Endodermal cell (in vitro differentiated cells): ENCODE measurements around the gene SPHK1. TPM values are rescaled to one million over a fixed set of nuclear protein-coding genes. Genes with fewer than 3 reads are reported as not detected.

Experiments used
- DNase-seq: peaks from one replicate; pipeline ENCODE4 v3.0.0-alpha.2; 2017
- H3K27ac ChIP-seq: 2 replicates; pipeline ENCODE4 v1.5.1; 2013; ENCODE audit warnings: mild to moderate bottlenecking, low read depth, low read length, moderate library complexity
- H3K27me3 ChIP-seq: 2 replicates; pipeline ENCODE4 v1.6.1; 2013; ENCODE audit warnings: mild to moderate bottlenecking, low read length, moderate library complexity; ENCODE audit not compliant: insufficient read depth, control insufficient read depth, poor library complexity, severe bottlenecking
- H3K36me3 ChIP-seq: 2 replicates; pipeline ENCODE4 v1.7.0; 2013; ENCODE audit warnings: mild to moderate bottlenecking, low read length, moderate library complexity; ENCODE audit not compliant: control insufficient read depth, insufficient read depth
- H3K4me1 ChIP-seq: one replicate; pipeline ENCODE4 v1.7.0; 2013; ENCODE audit warnings: low read length; ENCODE audit not compliant: control insufficient read depth, insufficient read depth
- H3K4me3 ChIP-seq: 2 replicates; pipeline ENCODE4 v1.5.1; 2013; ENCODE audit warnings: mild to moderate bottlenecking, low read length, moderate library complexity
- H3K9ac ChIP-seq: 2 replicates; pipeline ENCODE4 v1.6.1; 2013; ENCODE audit warnings: mild to moderate bottlenecking, low read length, moderate library complexity; ENCODE audit not compliant: poor library complexity, severe bottlenecking; ENCODE audit errors: extremely low read depth
- H3K9me3 ChIP-seq: 2 replicates; pipeline ENCODE4 v1.6.1; 2013; ENCODE audit warnings: mild to moderate bottlenecking, low read length, moderate library complexity; ENCODE audit not compliant: control insufficient read depth
- H3K27ac Mint-ChIP-seq: 2 replicates; pipeline ENCODE4 v1.8.0; 2020; ENCODE audit warnings: mixed read lengths
- H3K27me3 Mint-ChIP-seq: 2 replicates; pipeline ENCODE4 v1.8.0; 2021; ENCODE audit warnings: mild to moderate bottlenecking, mixed read lengths; ENCODE audit not compliant: insufficient read depth
- H3K36me3 Mint-ChIP-seq: 2 replicates; pipeline ENCODE4 v1.8.0; 2020; ENCODE audit warnings: low read depth, mixed read lengths
- H3K4me1 Mint-ChIP-seq: 2 replicates; pipeline ENCODE4 v1.8.0; 2020; ENCODE audit warnings: mixed read lengths
- H3K4me3 Mint-ChIP-seq: 2 replicates; pipeline ENCODE4 v1.8.0; 2020; ENCODE audit warnings: mild to moderate bottlenecking, moderate library complexity, mixed read lengths
- H3K9me3 Mint-ChIP-seq: 2 replicates; pipeline ENCODE4 v1.8.0; 2020; ENCODE audit warnings: mild to moderate bottlenecking, mixed read lengths
- WGBS, 2 experiments: methylation state at CpG; one replicate each; pipeline versions ENCODE4 v1.1.5 to v1.1.7; 2013; ENCODE audit warnings: missing lambda C conversion rate in 2 of 2, mixed read lengths in 1 of 2; ENCODE audit not compliant: insufficient coverage in 1 of 2, insufficient read length in 1 of 2; 5-methylcytosine and 5-hydroxymethylcytosine counted together
- total RNA-seq, 2 donors: library from RNA; stranded (reverse); fragmentation: NEBNext Ultra II Directional in 1 of 2; extraction: Animal tissue kit (Norgen Biotek cat#: 25700) in 1 of 2; gene quantifications; 2 replicates in 1 of 2; 3 replicates in 1 of 2; pipeline ENCODE4 v1.2.1, GENCODE V29; 2021
- TF ChIP-seq, protein P1 (sequence below): fragments of 200-600 bp; sonication (generic); conservative IDR thresholded peaks from 2 replicates; pipeline ENCODE4 v1.5.0; 2021; ENCODE audit warnings: antibody characterized with exemption, mild to moderate bottlenecking

The SPHK1 gene
- total RNA-seq, 2 donors from 2014 or later = 1.5 to 1.8 TPM

DNA sequence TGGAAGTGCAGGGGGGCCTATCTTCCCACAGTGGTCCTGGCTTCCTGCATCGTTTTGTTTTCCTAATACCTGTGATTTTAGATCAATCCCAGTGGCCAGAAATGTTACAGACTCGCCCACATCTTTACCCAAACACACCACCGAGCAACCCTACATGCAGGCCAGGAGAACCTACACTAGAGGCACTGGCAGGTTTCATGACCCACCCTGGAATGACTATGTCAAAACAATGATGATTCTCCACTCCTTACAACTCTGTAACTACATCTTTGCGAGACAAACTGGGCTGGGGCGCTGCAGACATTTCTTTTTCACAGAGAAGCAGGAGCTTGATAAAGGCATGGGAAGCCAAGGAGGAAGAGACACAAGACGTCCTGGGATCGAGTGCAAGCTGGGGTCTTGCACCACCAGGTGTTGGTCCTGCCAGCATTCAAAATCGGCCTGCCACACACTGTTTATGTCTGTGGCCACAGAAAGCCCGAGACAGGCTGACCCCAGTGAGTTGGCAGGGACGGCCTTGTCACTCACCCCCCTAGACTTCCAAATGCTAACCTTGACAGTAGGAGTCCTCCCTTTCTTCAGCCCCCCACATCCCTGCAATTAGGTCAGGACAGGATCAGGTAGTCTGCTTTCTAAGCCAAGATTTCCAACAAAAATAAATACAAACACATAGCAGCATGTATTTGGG is 36.1 kb downstream of the SPHK1 start:
- Mint-ChIP-seq H3K27ac (peak overlapping the region; percentile 40), H3K4me3 (no peak overlapping the region), H3K9me3 (no peaks in the 10 kb centered on the region), H3K4me1 (peaks cover 2% of the 10 kb centered on the region), H3K36me3 (peaks cover 13% of the 10 kb centered on the region), H3K27me3 (no peaks in the 10 kb centered on the region)
- no peak overlapping the region for H3K27ac ChIP-seq
- H3K4me1 ChIP-seq = no peaks in the 10 kb centered on the region
- TF ChIP-seq, protein P1, sequence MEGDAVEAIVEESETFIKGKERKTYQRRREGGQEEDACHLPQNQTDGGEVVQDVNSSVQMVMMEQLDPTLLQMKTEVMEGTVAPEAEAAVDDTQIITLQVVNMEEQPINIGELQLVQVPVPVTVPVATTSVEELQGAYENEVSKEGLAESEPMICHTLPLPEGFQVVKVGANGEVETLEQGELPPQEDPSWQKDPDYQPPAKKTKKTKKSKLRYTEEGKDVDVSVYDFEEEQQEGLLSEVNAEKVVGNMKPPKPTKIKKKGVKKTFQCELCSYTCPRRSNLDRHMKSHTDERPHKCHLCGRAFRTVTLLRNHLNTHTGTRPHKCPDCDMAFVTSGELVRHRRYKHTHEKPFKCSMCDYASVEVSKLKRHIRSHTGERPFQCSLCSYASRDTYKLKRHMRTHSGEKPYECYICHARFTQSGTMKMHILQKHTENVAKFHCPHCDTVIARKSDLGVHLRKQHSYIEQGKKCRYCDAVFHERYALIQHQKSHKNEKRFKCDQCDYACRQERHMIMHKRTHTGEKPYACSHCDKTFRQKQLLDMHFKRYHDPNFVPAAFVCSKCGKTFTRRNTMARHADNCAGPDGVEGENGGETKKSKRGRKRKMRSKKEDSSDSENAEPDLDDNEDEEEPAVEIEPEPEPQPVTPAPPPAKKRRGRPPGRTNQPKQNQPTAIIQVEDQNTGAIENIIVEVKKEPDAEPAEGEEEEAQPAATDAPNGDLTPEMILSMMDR = no peak
- H3K4me3 ChIP-seq = no peak overlapping the region
- DNase-seq = no peak
- H3K9me3 ChIP-seq = no peaks in the 10 kb centered on the region
- H3K9ac ChIP-seq = no peak overlapping the region
- H3K27me3 ChIP-seq = no peaks in the 10 kb centered on the region
- 87 to 91% methylated on average over 10 of the region's 10 CpGs for WGBS, 2 experiments
- H3K36me3 ChIP-seq = peaks cover 3% of the 10 kb centered on the region

GRCh38 chr17:76421044-76421407 is 36.6 kb downstream of the SPHK1 start:
- Mint-ChIP-seq H3K27ac (peak overlapping the region; percentile 40), H3K27me3 (no peaks in the 10 kb centered on the region), H3K4me1 (peaks cover 2% of the 10 kb centered on the region), H3K36me3 (peaks cover 13% of the 10 kb centered on the region), H3K9me3 (no peaks in the 10 kb centered on the region), H3K4me3 (no peak overlapping the region)
- 81 to 85% methylated on average over 6 to 7 of the region's 7 CpGs for WGBS, 2 experiments
- no peak overlapping the region for H3K27ac ChIP-seq
- no peak overlapping the region for H3K9ac ChIP-seq
- H3K4me3 ChIP-seq = no peak overlapping the region
- TF ChIP-seq, protein P1 = no peak
- no peak for DNase-seq
- H3K36me3 ChIP-seq = peaks cover under 1% of the 10 kb centered on the region
- H3K4me1 ChIP-seq = no peaks in the 10 kb centered on the region
- no peaks in the 10 kb centered on the region for H3K27me3 ChIP-seq
- H3K9me3 ChIP-seq = no peaks in the 10 kb centered on the region

DNA sequence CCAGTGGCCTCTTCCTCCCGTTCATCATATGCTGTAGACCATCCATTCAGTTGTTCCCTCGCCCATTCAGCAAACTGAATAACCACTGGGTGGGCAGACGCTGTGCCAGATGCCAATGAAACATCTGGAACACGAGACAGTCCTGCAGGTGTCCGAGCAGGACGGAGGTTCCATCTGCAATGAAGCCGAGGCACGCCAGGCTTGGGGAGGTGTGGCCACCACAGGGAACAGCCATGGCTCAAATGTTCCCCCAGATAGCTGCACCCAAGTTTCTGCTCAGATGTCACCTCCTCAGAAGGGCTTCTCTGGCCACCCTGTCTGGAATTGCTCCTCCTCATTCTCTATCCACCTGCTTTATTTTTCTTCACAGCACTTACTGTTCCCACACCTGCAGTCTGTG is 38.0 kb downstream of the SPHK1 start:
- H3K4me3 ChIP-seq = no peak overlapping the region
- no peaks in the 10 kb centered on the region for H3K36me3 ChIP-seq
- no peaks in the 10 kb centered on the region for H3K27me3 Mint-ChIP-seq
- WGBS, 2 experiments = 97 to 99% methylated on average over 8 of the region's 8 CpGs
- no peak overlapping the region for H3K27ac Mint-ChIP-seq
- H3K4me1 Mint-ChIP-seq = peaks cover 2% of the 10 kb centered on the region
- H3K9me3 ChIP-seq = no peaks in the 10 kb centered on the region
- no peaks in the 10 kb centered on the region for H3K9me3 Mint-ChIP-seq
- no peak overlapping the region for H3K9ac ChIP-seq
- TF ChIP-seq, protein P1 = no peak
- no peak overlapping the region for H3K27ac ChIP-seq
- H3K36me3 Mint-ChIP-seq = peaks cover 13% of the 10 kb centered on the region
- no peak overlapping the region for H3K4me3 Mint-ChIP-seq
- no peaks in the 10 kb centered on the region for H3K4me1 ChIP-seq
- H3K27me3 ChIP-seq = no peaks in the 10 kb centered on the region
- DNase-seq = no peak
